ENCODE measurements around the gene ARHGAP12. TPM values are rescaled to one million over a fixed set of nuclear protein-coding genes. Genes with fewer than 3 reads are reported as not detected.
"Not testable (repeated sequence)": the region's sequence is repeated elsewhere in the genome, so short reads cannot be mapped to it uniquely, and the experiment has no call there.

ARHGAP12 gene
- total RNA-seq: 21.1 TPM
- long read RNA-seq, full-length matches to known transcripts: 9 of 16 reads
- long read RNA-seq, partial matches to known transcripts: 3 of 16 reads
- long read RNA-seq, other reads (novel, unspliced or antisense): 4 of 16 reads

GRCh38 chr10:31928549-31929260 is at the start of gene ARHGAP12:
TSS of gene ARHGAP12 (minus strand) at chr10:31928831. CDS start at chr10:31908855, 19,976 bp downstream.
- DNase-seq: peak; percentile 96
- peak; percentile 98 for ATAC-seq
- intact Hi-C loops (cut with micrococcal nuclease): loop anchor here (10.0 kb wide), 1 partner anchor 64 kb away; no protein-coding TSS in a partner anchor

- DNase-seq (no peak), ATAC-seq (no peak)
- intact Hi-C loops (cut with micrococcal nuclease): no loop called here
Observed at GRCh38 chr10:31978156-31978483, 49.5 kb upstream of the ARHGAP12 start.

GRCh38 chr10:31977440-31978155 is 49.0 kb upstream of the ARHGAP12 start:
- DNase-seq (no peak), ATAC-seq (peak; percentile 58)
- intact Hi-C loops (cut with micrococcal nuclease): no loop called here

- DNase-seq (no peak), ATAC-seq (no peak)
- intact Hi-C loops (cut with micrococcal nuclease): no loop called here
Observed at GRCh38 chr10:31975157-31975765, 46.6 kb upstream of the ARHGAP12 start.

- ATAC-seq: no peak
- intact Hi-C loops (cut with micrococcal nuclease): no loop called here
- DNase-seq: no peak
Observed at GRCh38 chr10:31974434-31975124, 45.9 kb upstream of the ARHGAP12 start.

GRCh38 chr10:31972519-31973041 is 43.9 kb upstream of the ARHGAP12 start:
- ATAC-seq (peak; percentile 41), DNase-seq (no peak)
- intact Hi-C loops (cut with micrococcal nuclease): no loop called here

GRCh38 chr10:31969847-31970246 is 41.2 kb upstream of the ARHGAP12 start:
- DNase-seq; ATAC-seq; intact Hi-C loops (cut with micrococcal nuclease): not testable (repeated sequence)

- ATAC-seq (no peak), DNase-seq (no peak)
- intact Hi-C loops (cut with micrococcal nuclease): no loop called here
Observed at GRCh38 chr10:31963589-31963980, 35.0 kb upstream of the ARHGAP12 start.

GRCh38 chr10:31962826-31963588 is 34.4 kb upstream of the ARHGAP12 start:
- no peak for DNase-seq
- intact Hi-C loops (cut with micrococcal nuclease): no loop called here
- ATAC-seq: no peak

- peak; percentile 20 for ATAC-seq
- intact Hi-C loops (cut with micrococcal nuclease): no loop called here
- no peak for DNase-seq
Observed at GRCh38 chr10:31961277-31962074, 32.8 kb upstream of the ARHGAP12 start.

GRCh38 chr10:31959461-31960173 is 31.0 kb upstream of the ARHGAP12 start:
- DNase-seq (no peak), ATAC-seq (peak; percentile 20)
- intact Hi-C loops (cut with micrococcal nuclease): no loop called here

- ATAC-seq (no peak), DNase-seq (no peak)
- intact Hi-C loops (cut with micrococcal nuclease): no loop called here
Observed at GRCh38 chr10:31958856-31959255, 30.2 kb upstream of the ARHGAP12 start.

- DNase-seq: no peak
- ATAC-seq: no peak
- intact Hi-C loops (cut with micrococcal nuclease): no loop called here
Observed at GRCh38 chr10:31956200-31956946, 27.7 kb upstream of the ARHGAP12 start.

- intact Hi-C loops (cut with micrococcal nuclease): no loop called here
- ATAC-seq (no peak), DNase-seq (no peak)
Observed at GRCh38 chr10:31954410-31955191, 26.0 kb upstream of the ARHGAP12 start.

GRCh38 chr10:31953480-31953879 is 24.8 kb upstream of the ARHGAP12 start:
- ATAC-seq (no peak), DNase-seq (no peak)
- intact Hi-C loops (cut with micrococcal nuclease): no loop called here

GRCh38 chr10:31953080-31953479 is 24.4 kb upstream of the ARHGAP12 start:
- DNase-seq (no peak), ATAC-seq (no peak)
- intact Hi-C loops (cut with micrococcal nuclease): no loop called here

Data from left ventricle myocardium superior (tissue), 1 donor.